SK-N-SH treated with all-trans-retinoic acid at 6 μM for 48 hours (cell line): ENCODE results near the gene SRGAP1.
A peak's percentile ranks its signal among the peaks of the same experiment; 100 is the strongest.

Experiments
- ATAC-seq: fragments of 200-7000 bp; cut with Tn5 transposase; 3 replicates; pipeline ENCODE4 v1.9.1; 2020; ENCODE audit warnings: mild to moderate bottlenecking, moderate library complexity
- ARNTL ChIP-seq: fragments of 450-650 bp; formaldehyde crosslinking; IDR thresholded peaks from 2 replicates; pipeline ENCODE4 v1.5.0; 2020; ENCODE audit warnings: low read depth, mild to moderate bottlenecking, moderate library complexity, borderline replicate concordance
- BACH2 ChIP-seq: fragments of 250-450 bp; sonication (Bioruptor Pico); IDR thresholded peaks from 2 replicates; pipeline ENCODE4 v1.9.0; 2021; ENCODE audit warnings: mild to moderate bottlenecking, borderline replicate concordance
- CREB5 ChIP-seq: fragments of 250-450 bp; sonication (Bioruptor Pico); IDR thresholded peaks from 2 replicates; pipeline ENCODE4 v1.5.1; 2020; ENCODE audit warnings: low read depth, mild to moderate bottlenecking, moderate library complexity
- CSDC2 ChIP-seq: fragments of 250-450 bp; sonication (Bioruptor Pico); IDR thresholded peaks from 2 replicates; pipeline ENCODE4 v1.5.0; 2020; ENCODE audit warnings: mild to moderate bottlenecking, moderate library complexity
- CSRNP3 ChIP-seq: fragments of 250-450 bp; sonication (Bioruptor Pico); IDR thresholded peaks from 2 replicates; pipeline ENCODE4 v1.5.1; 2021; ENCODE audit warnings: mild to moderate bottlenecking, moderate library complexity
- ESRRG ChIP-seq: fragments of 250-450 bp; sonication (Bioruptor Pico); IDR thresholded peaks from 2 replicates; pipeline ENCODE4 v1.6.1; 2021; ENCODE audit warnings: mild to moderate bottlenecking
- GLIS3 ChIP-seq: fragments of 250-450 bp; sonication (Bioruptor Pico); IDR thresholded peaks from 2 replicates; pipeline ENCODE4 v1.5.0; 2020; ENCODE audit warnings: mild to moderate bottlenecking, moderate library complexity
- ISL1 ChIP-seq: fragments of 250-450 bp; sonication (Bioruptor Pico); IDR thresholded peaks from 2 replicates; pipeline ENCODE4 v2.1.2; 2022; ENCODE audit warnings: mild to moderate bottlenecking, moderate library complexity
- OSR1 ChIP-seq: fragments of 250-450 bp; sonication (Bioruptor Pico); IDR thresholded peaks from 2 replicates; pipeline ENCODE4 v1.8.0; 2022; ENCODE audit warnings: moderate library complexity, mild to moderate bottlenecking, inconsistent platforms
- PATZ1 ChIP-seq: fragments of 250-450 bp; sonication (Bioruptor Pico); IDR thresholded peaks from 2 replicates; pipeline ENCODE4 v1.8.0; 2020; ENCODE audit warnings: mild to moderate bottlenecking, moderate library complexity, borderline replicate concordance
- PPARA ChIP-seq: fragments of 250-450 bp; sonication (Bioruptor Pico); IDR thresholded peaks from 2 replicates; pipeline ENCODE4 v1.5.0; 2020; ENCODE audit warnings: mild to moderate bottlenecking, borderline replicate concordance
- SNAI2 ChIP-seq: fragments of 250-450 bp; sonication (Bioruptor Pico); IDR thresholded peaks from 2 replicates; pipeline ENCODE4 v1.5.0; 2020; ENCODE audit warnings: mild to moderate bottlenecking, moderate library complexity
- TCF4 ChIP-seq: fragments of 250-450 bp; sonication (Bioruptor Pico); IDR thresholded peaks from 2 replicates; pipeline ENCODE4 v1.8.0; 2021; ENCODE audit warnings: mild to moderate bottlenecking, moderate library complexity, borderline replicate concordance
- TOX ChIP-seq: fragments of 250-450 bp; sonication (Bioruptor Pico); IDR thresholded peaks from 2 replicates; pipeline ENCODE4 v1.8.0; 2021; ENCODE audit warnings: mild to moderate bottlenecking, moderate library complexity, borderline replicate concordance
- TSHZ2 ChIP-seq: fragments of 250-450 bp; sonication (Bioruptor Pico); IDR thresholded peaks from 2 replicates; pipeline ENCODE4 v1.5.0; 2020; ENCODE audit warnings: mild to moderate bottlenecking, moderate library complexity
- ZC3H10 ChIP-seq: fragments of 250-450 bp; sonication (Bioruptor Pico); IDR thresholded peaks from 2 replicates; pipeline ENCODE4 v1.5.1; 2021; ENCODE audit warnings: mild to moderate bottlenecking, moderate library complexity
- ZFP30 ChIP-seq: fragments of 450-650 bp; formaldehyde crosslinking; IDR thresholded peaks from 2 replicates; pipeline ENCODE4 v1.5.0; 2022; ENCODE audit warnings: mild to moderate bottlenecking, moderate library complexity
- ZNF565 ChIP-seq: fragments of 450-650 bp; formaldehyde crosslinking; conservative IDR thresholded peaks from 2 replicates; pipeline ENCODE4 v1.5.0; 2020; ENCODE audit warnings: low read depth, mild to moderate bottlenecking, moderate library complexity
- ZNF70 ChIP-seq: fragments of 450-650 bp; formaldehyde crosslinking; IDR thresholded peaks from 2 replicates; pipeline ENCODE4 v1.5.0; 2020; ENCODE audit warnings: mild to moderate bottlenecking, moderate library complexity

SRGAP1 gene

GRCh38 chr12:63862187-63862968 is 17.9 kb downstream of the SRGAP1 start:
- ATAC-seq, result peak; percentile 54
- no peak for TF ChIP-seq CREB5
- TF ChIP-seq ZC3H10 (CRISPR knock-in tag), result no peak
- no peak for TF ChIP-seq ZNF565 (CRISPR knock-in tag)
- no peak for TF ChIP-seq TOX (CRISPR knock-in tag)
- no peak for TF ChIP-seq OSR1 (CRISPR knock-in tag)
- TF ChIP-seq SNAI2 (CRISPR knock-in tag), result no peak
- no peak for TF ChIP-seq PPARA
- TF ChIP-seq PATZ1 (CRISPR knock-in tag), result no peak
- no peak for TF ChIP-seq GLIS3 (CRISPR knock-in tag)

- no peak for TF ChIP-seq CREB5
- TF ChIP-seq CSDC2, result no peak
- TF ChIP-seq TSHZ2 (CRISPR knock-in tag), result no peak
- TF ChIP-seq TOX (CRISPR knock-in tag), result no peak
- no peak for TF ChIP-seq PPARA
- no peak for TF ChIP-seq ESRRG
- TF ChIP-seq SNAI2 (CRISPR knock-in tag), result no peak
- ATAC-seq, result no peak
These were observed 18.4 kb downstream of the SRGAP1 start for GRCh38 chr12:63862969-63863230.

GRCh38 chr12:63863658-63864453 is 19.4 kb downstream of the SRGAP1 start:
- TF ChIP-seq PPARA, result no peak
- no peak for TF ChIP-seq TSHZ2 (CRISPR knock-in tag)
- no peak for TF ChIP-seq ISL1 (CRISPR knock-in tag)
- no peak for TF ChIP-seq TCF4
- no peak for TF ChIP-seq ZFP30 (CRISPR knock-in tag)
- no peak for TF ChIP-seq ARNTL (CRISPR knock-in tag)
- no peak for TF ChIP-seq OSR1 (CRISPR knock-in tag)
- no peak for TF ChIP-seq CSDC2
- TF ChIP-seq ESRRG, result no peak
- TF ChIP-seq ZNF70 (CRISPR knock-in tag), result no peak
- TF ChIP-seq CSRNP3 (CRISPR knock-in tag), result no peak
- no peak for TF ChIP-seq BACH2 (CRISPR knock-in tag)
- TF ChIP-seq PATZ1 (CRISPR knock-in tag), result no peak
- ATAC-seq, result peak; percentile 24; the same call in 2 of the 3 replicates
